ENCODE data around the gene KPNB1.

DNA sequence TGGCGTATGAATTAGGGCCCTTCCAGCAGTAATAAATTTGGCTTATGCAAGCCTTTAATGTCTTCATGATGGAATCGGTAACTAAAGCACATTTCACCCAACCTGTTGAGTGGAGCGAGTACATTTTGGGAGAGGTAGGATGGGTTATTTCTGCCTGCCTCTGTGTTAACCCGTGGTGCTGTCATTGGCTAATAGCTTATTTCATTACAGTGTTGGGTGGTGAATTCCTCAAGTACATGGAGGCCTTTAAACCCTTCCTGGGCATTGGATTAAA is 26.4 kb downstream of the KPNB1 start:
- TF ChIP-seq CTCF (IDR thresholded peaks at IDR 0.05; ENCODE audit: borderline replicate concordance, extremely low read depth, low read length, poor library complexity, severe bottlenecking): no peak
- TF ChIP-seq EZH2 (IDR thresholded peaks at IDR 0.05; ENCODE audit: borderline replicate concordance, low read depth, low read length, severe bottlenecking): no peak
